ENCODE measurements around the gene LDLRAD2. TPM values are rescaled to one million over a fixed set of nuclear protein-coding genes. Genes with fewer than 3 reads are reported as not detected.

LDLRAD2 gene
- total and polyA plus RNA-seq, 9 of the 15 experiments (the other 6 are each of a cell fraction or from before 2014, with no cell fraction given): 0.45 to 0.48 TPM; not detected in 7

DNA sequence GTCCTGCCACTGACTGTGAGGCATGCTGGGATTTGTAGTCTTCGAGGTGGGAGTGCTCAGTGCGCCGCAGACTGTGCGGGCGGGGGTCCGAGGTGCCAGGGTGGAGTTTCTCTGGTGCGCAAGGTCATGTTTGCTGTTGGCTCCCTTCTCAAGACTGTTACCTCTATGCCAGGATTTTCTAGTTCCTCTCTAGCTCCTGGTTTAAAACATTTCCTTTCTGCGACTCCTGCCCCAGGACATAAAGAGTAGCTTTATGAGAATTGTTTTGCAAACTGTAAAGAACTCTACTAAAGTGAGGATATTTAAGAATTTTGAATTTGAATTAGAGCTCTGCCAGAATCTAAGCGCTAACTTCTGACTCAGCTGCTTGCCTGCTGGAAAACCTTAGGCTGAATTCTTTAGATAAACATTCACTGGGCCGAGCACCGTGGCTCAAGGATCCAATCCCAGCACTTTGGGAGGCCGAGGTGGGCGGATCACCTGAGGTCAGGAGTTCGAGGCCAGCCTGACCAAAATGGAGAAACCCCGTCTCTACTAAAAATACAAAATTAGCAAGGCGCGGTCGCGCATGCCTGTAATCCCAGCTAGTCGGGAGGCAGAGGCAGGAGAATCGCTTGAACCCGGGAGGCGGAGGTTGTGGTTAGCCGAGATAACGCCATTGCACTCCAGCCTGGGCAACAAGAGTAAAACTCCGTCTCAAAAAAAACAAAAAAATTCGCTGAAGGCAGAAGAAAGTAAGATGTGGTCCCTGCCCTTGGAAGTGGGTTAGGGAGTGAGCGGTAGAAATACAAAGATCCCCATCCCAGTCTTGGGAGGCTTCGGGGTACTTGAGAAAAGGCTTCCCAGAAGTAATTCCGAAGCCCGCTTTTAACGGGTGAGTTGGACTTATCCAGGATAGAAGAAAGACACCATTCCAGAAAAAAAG, 28.1 kb upstream of the LDLRAD2 start (continued):
- TF ChIP-seq ZNF584 (CRISPR knock-in tag; IDR thresholded peaks at IDR 0.05; ENCODE audit: low read depth) (peak; percentile 84), MCM2 (IDR thresholded peaks at IDR 0.05; ENCODE audit: low read depth) (no peak), MBD2 (IDR thresholded peaks at IDR 0.05; ENCODE audit: borderline replicate concordance, low read depth) (no peak; the same call in 1 of the 2 replicates), ZNF274 (IDR thresholded peaks at IDR 0.05; ENCODE audit: borderline replicate concordance, low read depth, low read length) (no peak), ZBTB8A (IDR thresholded peaks at IDR 0.05; ENCODE audit: partially characterized antibody) (no peak), TCFL5 (CRISPR knock-in tag; conservative IDR thresholded peaks at IDR 0.05) (no peak), HEY1 (CRISPR knock-in tag; IDR thresholded peaks at IDR 0.05; ENCODE audit: borderline replicate concordance) (no peak), SPI1 (IDR thresholded peaks at IDR 0.05; ENCODE audit: borderline replicate concordance, low read depth, low read length) (peak; percentile 40; the same call in 1 of the 2 replicates), SIX5 (IDR thresholded peaks at IDR 0.05; ENCODE audit: borderline replicate concordance in 1 of 2, insufficient read depth in 1 of 2, low read depth in 1 of 2, low read length in 2 of 2) (peak; percentile 100; a peak in 3 of 4 replicates), GTF2B (IDR thresholded peaks at IDR 0.05; ENCODE audit: extremely low read depth, insufficient read length) (peak; percentile 13), ZNF830 (CRISPR knock-in tag; IDR thresholded peaks at IDR 0.05) (no peak), PTBP1 (IDR thresholded peaks at IDR 0.05; ENCODE audit: low read depth, low read length) (no peak), ZBTB33 (CRISPR knock-in tag; IDR thresholded peaks at IDR 0.05) (no peak; the same call in 1 of the 2 replicates), RUNX1 (IDR thresholded peaks at IDR 0.05; ENCODE audit: low read depth) (0 out of 2 replicates have a peak, but pooled peaks have one; percentile 51), NFRKB (IDR thresholded peaks at IDR 0.05; ENCODE audit: low read depth) (peak; percentile 96)
- TF ChIP-seq, protein P1, sequence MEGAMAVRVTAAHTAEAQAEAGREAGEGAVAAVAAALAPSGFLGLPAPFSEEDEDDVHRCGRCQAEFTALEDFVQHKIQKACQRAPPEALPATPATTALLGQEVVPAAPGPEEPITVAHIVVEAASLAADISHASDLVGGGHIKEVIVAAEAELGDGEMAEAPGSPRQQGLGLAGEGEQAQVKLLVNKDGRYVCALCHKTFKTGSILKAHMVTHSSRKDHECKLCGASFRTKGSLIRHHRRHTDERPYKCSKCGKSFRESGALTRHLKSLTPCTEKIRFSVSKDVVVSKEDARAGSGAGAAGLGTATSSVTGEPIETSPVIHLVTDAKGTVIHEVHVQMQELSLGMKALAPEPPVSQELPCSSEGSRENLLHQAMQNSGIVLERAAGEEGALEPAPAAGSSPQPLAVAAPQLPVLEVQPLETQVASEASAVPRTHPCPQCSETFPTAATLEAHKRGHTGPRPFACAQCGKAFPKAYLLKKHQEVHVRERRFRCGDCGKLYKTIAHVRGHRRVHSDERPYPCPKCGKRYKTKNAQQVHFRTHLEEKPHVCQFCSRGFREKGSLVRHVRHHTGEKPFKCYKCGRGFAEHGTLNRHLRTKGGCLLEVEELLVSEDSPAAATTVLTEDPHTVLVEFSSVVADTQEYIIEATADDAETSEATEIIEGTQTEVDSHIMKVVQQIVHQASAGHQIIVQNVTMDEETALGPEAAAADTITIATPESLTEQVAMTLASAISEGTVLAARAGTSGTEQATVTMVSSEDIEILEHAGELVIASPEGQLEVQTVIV (CRISPR knock-in tag; IDR thresholded peaks at IDR 0.05; ENCODE audit: borderline replicate concordance): no peak; the same call in 1 of the 2 replicates
- TF ChIP-seq, protein P2, sequence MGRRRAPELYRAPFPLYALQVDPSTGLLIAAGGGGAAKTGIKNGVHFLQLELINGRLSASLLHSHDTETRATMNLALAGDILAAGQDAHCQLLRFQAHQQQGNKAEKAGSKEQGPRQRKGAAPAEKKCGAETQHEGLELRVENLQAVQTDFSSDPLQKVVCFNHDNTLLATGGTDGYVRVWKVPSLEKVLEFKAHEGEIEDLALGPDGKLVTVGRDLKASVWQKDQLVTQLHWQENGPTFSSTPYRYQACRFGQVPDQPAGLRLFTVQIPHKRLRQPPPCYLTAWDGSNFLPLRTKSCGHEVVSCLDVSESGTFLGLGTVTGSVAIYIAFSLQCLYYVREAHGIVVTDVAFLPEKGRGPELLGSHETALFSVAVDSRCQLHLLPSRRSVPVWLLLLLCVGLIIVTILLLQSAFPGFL (CRISPR knock-in tag; IDR thresholded peaks at IDR 0.05): no peak; the same call in 1 of the 2 replicates
- TF ChIP-seq, protein P3, sequence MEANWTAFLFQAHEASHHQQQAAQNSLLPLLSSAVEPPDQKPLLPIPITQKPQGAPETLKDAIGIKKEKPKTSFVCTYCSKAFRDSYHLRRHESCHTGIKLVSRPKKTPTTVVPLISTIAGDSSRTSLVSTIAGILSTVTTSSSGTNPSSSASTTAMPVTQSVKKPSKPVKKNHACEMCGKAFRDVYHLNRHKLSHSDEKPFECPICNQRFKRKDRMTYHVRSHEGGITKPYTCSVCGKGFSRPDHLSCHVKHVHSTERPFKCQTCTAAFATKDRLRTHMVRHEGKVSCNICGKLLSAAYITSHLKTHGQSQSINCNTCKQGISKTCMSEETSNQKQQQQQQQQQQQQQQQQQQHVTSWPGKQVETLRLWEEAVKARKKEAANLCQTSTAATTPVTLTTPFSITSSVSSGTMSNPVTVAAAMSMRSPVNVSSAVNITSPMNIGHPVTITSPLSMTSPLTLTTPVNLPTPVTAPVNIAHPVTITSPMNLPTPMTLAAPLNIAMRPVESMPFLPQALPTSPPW (CRISPR knock-in tag; IDR thresholded peaks at IDR 0.05): peak; percentile 77

Data from K562 (cell line).